GM12878 (cell line): ENCODE results near the gene CTNNBL1. TPM values are rescaled to one million over a fixed set of nuclear protein-coding genes. Genes with fewer than 3 reads are reported as not detected.

Experiments used
- ATAC-seq: fragments of 200-7000 bp; cut with Tn5 transposase; 3 replicates; pipeline ENCODE4 v1.9.1; 2020; ENCODE audit warnings: mild to moderate bottlenecking, moderate library complexity
- BruUV-seq: library from RNA; stranded (reverse); fragments of 400-500 nt; replicated peaks from 2 replicates; lab custom pipeline; 2021; lab: Mats Ljungman, UMichigan
- CTCF ChIA-PET: fragments of 300-600 bp; sonication (Branson Sonifier 250); formaldehyde crosslinking; extraction: SDS; loops from one replicate; lab custom pipeline; 2021; ENCODE audit warnings: inconsistent platforms; lab: Yijun Ruan, JAX
- POLR2A ChIA-PET: fragments of 350-600 bp; formaldehyde crosslinking; extraction: SDS; loops from one replicate; lab custom pipeline; 2021; ENCODE audit warnings: inconsistent platforms; lab: Charles Lee
- RAD21 ChIA-PET: fragments of 300-600 bp; sonication (Branson Sonifier 250); formaldehyde crosslinking; loops from one replicate; lab custom pipeline; 2023; ENCODE audit warnings: antibody characterized with exemption; ENCODE audit not compliant: unreplicated experiment; lab: Charles Lee
- SMC1A ChIA-PET: fragments of 300-600 bp; sonication (Branson Sonifier 250); formaldehyde crosslinking; loops from one replicate; lab custom pipeline; 2023; ENCODE audit not compliant: unreplicated experiment, uncharacterized antibody; lab: Charles Lee
- DNase-seq: peaks from one replicate; pipeline ENCODE4 v3.0.0-alpha.2; 2011; ENCODE audit warnings: low read depth, low spot score
- FAIRE-seq: peaks from 3 replicates; lab custom pipeline; 2011; peaks lifted over from hg19 to GRCh38; lab: Jason Lieb, UNC
- H2AFZ ChIP-seq: 2 replicates; pipeline ENCODE4 v1.6.0; 2011; ENCODE audit warnings: low read depth, low read length, control low read depth; ENCODE audit not compliant: control insufficient read depth
- H3K27ac ChIP-seq: 2 replicates; pipeline ENCODE4 v1.5.1; 2011; ENCODE audit warnings: control low read depth; ENCODE audit not compliant: control insufficient read depth, insufficient read depth
- H3K27me3 ChIP-seq, 2 experiments: replicated peaks in 1 of 2; 2 replicates each; pipeline versions ENCODE4 v1.6.0 to v1.6.1; 2011; ENCODE audit warnings: low read length in 1 of 2; ENCODE audit not compliant: control insufficient read depth in 2 of 2, insufficient read depth in 2 of 2
- H3K36me3 ChIP-seq, 2 experiments: 2 replicates each; pipeline ENCODE4 v1.5.1; 2011; ENCODE audit warnings: low read length in 1 of 2; ENCODE audit not compliant: control insufficient read depth in 2 of 2, insufficient read depth in 2 of 2
- H3K4me1 ChIP-seq: 2 replicates; pipeline ENCODE4 v1.6.1; 2011; ENCODE audit warnings: mild to moderate bottlenecking, low read length, moderate library complexity, mixed read lengths; ENCODE audit not compliant: control insufficient read depth, insufficient read depth
- H3K4me2 ChIP-seq: 2 replicates; pipeline ENCODE4 v1.6.0; 2011; ENCODE audit warnings: control low read depth; ENCODE audit not compliant: control insufficient read depth, insufficient read depth
- H3K4me3 ChIP-seq: fragments of 200-600 bp; sonication (generic); 2 replicates; pipeline ENCODE4 v1.5.1; 2016
- H3K79me2 ChIP-seq: 2 replicates; pipeline ENCODE4 v1.6.0; 2011; ENCODE audit warnings: low read length; ENCODE audit not compliant: control insufficient read depth, insufficient read depth
- H3K9ac ChIP-seq: 2 replicates; pipeline ENCODE4 v1.8.0; 2011; ENCODE audit warnings: low read length, control low read depth, mixed read lengths; ENCODE audit not compliant: control insufficient read depth, insufficient read depth
- H3K9me3 ChIP-seq: replicated peaks from 3 replicates; pipeline ENCODE4 v1.5.1; 2011; ENCODE audit warnings: mild to moderate bottlenecking, low read length; ENCODE audit not compliant: control insufficient read depth, insufficient read depth
- H4K20me1 ChIP-seq: 2 replicates; pipeline ENCODE4 v1.6.0; 2011; ENCODE audit not compliant: control insufficient read depth, insufficient read depth
- CREB1 ChIP-seq: IDR thresholded peaks from 2 replicates; pipeline ENCODE4 v1.6.1; 2012; ENCODE audit warnings: low read depth, mild to moderate bottlenecking, inconsistent platforms
- ETV6 ChIP-seq, 2 experiments: fragments of 450-650 bp in 1 of 2; IDR thresholded peaks in 1 of 2; conservative IDR thresholded peaks in 1 of 2; 2 replicates each; pipeline ENCODE4 v1.6.1; 2014; ENCODE audit warnings: antibody characterized with exemption in 1 of 2, borderline replicate concordance in 1 of 2, low read depth in 1 of 2, mild to moderate bottlenecking in 1 of 2, moderate library complexity in 1 of 2
- GABPA ChIP-seq: IDR thresholded peaks from 2 replicates; pipeline ENCODE4 v1.6.1; 2014; ENCODE audit warnings: antibody characterized with exemption, low read depth, mild to moderate bottlenecking, inconsistent platforms
- HDAC6 ChIP-seq: fragments of 200-600 bp; sonication (generic); IDR thresholded peaks from one replicate; pipeline ENCODE4 v1.8.0; 2017; ENCODE audit warnings: antibody characterized with exemption; ENCODE audit not compliant: unreplicated experiment
- MTA2 ChIP-seq: fragments of 450-650 bp; IDR thresholded peaks from 2 replicates; pipeline ENCODE4 v1.6.1; 2016; ENCODE audit warnings: low read depth, mild to moderate bottlenecking, moderate library complexity
- RB1 ChIP-seq: fragments of 450-650 bp; formaldehyde crosslinking; IDR thresholded peaks from 2 replicates; pipeline ENCODE4 v1.6.1; 2017; ENCODE audit warnings: mild to moderate bottlenecking, borderline replicate concordance
- SMAD5 ChIP-seq: IDR thresholded peaks from 2 replicates; pipeline ENCODE4 v1.6.1; 2016; ENCODE audit warnings: antibody characterized with exemption, low read depth
- SPI1 ChIP-seq: IDR thresholded peaks from 2 replicates; pipeline ENCODE4 v1.6.1; 2011; ENCODE audit warnings: low read depth, mild to moderate bottlenecking, low read length, moderate library complexity, borderline replicate concordance; ENCODE audit not compliant: insufficient read depth
- WGBS: methylation state at CpG from one replicate; pipeline ENCODE4 v1.1.6; 2016; ENCODE audit warnings: low lambda C conversion rate; ENCODE audit not compliant: insufficient replicate concordance, insufficient coverage; ENCODE audit errors: missing lambda C conversion rate; 5-methylcytosine and 5-hydroxymethylcytosine counted together
- in situ Hi-C: fragments of 300-500 bp; cut with MboI; formaldehyde crosslinking; loops from 9 replicates; pipeline ENCODE4 v1.14.3; 2018; ENCODE audit warnings: mixed read lengths
- intact Hi-C: fragments of 100-400 bp; cut with micrococcal nuclease; formaldehyde crosslinking; loops from one replicate; pipeline ENCODE4 v1.14.2; 2022; ENCODE audit not compliant: unreplicated experiment
- polyA plus RNA-seq, 11 experiments: library from polyadenylated mRNA; depleted of rRNA in 4 of 11; unstranded in 6 of 11; stranded (reverse) in 5 of 11; fragments of >200 nt; fragmentation: Nextera tagmentation in 4 of 11; fragmentation: Illumina TruSeq in 1 of 11; extraction: Ambion mirVana in 4 of 11; extraction: Trizol in 1 of 11; gene quantifications; 1 replicate in 1 of 11; 2 replicates in 10 of 11; pipeline versions ENCODE4 v1.2.1 to v1.2.3, GENCODE V29; 2011 to 2016; ENCODE audit warnings: inconsistent platforms in 2 of 11, missing spikeins in 2 of 11, low read depth in 1 of 11
- total RNA-seq, 4 experiments: library from RNA; depleted of rRNA in 3 of 4; stranded (reverse); fragments of >200 nt in 3 of 4; fragmentation: Illumina TruSeq in 1 of 4; extraction: Trizol in 1 of 4; gene quantifications; 2 replicates each; pipeline versions ENCODE4 v1.2.1 to v1.2.3, GENCODE V29; 2013 to 2021

Gene CTNNBL1
- total and polyA plus RNA-seq, 10 of the 15 experiments (the other 5 are each of a cell fraction or from before 2014, with no cell fraction given), result 43.1 to 102 (median 67.8) TPM

DNA sequence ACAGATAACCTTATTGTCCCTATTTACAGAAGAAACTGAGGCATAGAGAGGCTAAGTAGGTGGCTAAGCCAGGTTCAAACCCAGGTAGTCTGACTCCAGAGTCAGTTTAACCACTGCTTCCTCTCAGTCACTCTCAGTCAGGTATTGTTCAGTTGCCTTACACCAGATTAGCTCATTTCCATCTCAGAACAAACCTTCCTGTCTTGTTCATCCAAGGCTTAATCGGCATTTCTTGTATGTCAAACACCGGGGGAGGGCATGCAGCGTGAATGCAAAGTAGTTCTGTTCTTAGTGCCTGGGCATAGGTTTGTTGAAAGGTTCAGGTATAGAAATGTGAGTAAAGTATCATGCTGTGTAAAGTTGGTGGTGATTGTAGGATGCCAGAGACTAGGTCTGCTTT, 51.7 kb downstream of the CTNNBL1 start:
- SMC1A ChIA-PET, result no interaction called here
- ATAC-seq (no peak), DNase-seq (no peak), FAIRE-seq (no peak)
- H4K20me1 ChIP-seq, result no peaks in the 10 kb centered on the region
- no peaks in the 10 kb centered on the region for H3K4me1 ChIP-seq
- CTCF ChIA-PET, result no interaction called here
- 4% methylated on average over 3 of the region's 3 CpGs for WGBS
- H3K36me3 ChIP-seq, result peaks cover 0 to 19% of the 10 kb centered on the region in 2 experiments
- H3K79me2 ChIP-seq, result no peaks in the 10 kb centered on the region
- no peak overlapping the region for H2AFZ ChIP-seq
- H3K27ac ChIP-seq, result no peak overlapping the region
- intact Hi-C loops (no loop called here), in situ Hi-C loops (no loop called here)
- RAD21 ChIA-PET, result no interaction called here
- TF ChIP-seq CREB1 (0 out of 2 replicates have a peak, but pooled peaks have one; percentile 23), GABPA (0 out of 2 replicates have a peak, but pooled peaks have one; percentile 15), HDAC6 (no peak)
- no peak overlapping the region for H3K4me2 ChIP-seq
- BruUV-seq, result no TSS peak
- no peaks in the 10 kb centered on the region for H3K9me3 ChIP-seq
- H3K27me3 ChIP-seq, result no peaks in the 10 kb centered on the region
- POLR2A ChIA-PET, result no interaction called here
- no peak overlapping the region for H3K4me3 ChIP-seq
- H3K9ac ChIP-seq, result no peak overlapping the region

DNA sequence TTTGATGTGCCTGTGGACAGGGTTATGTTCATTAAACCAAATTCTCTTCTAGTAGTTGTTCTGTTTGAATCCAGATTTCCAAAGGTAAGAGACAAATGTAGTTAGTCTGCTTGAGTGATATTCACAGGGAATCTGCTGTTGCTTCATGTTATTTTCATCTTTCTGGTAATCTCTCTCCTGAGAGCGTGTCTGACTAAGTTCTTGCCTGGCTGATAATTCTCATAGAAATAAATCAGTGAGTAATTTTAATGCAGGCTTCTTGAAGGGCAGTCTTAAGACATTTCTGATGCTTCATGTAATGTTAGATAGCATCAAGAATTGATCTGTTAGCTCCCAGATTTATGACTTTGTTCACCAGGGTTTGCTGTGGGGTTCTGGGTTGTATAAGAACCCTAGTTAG, 54.2 kb downstream of the CTNNBL1 start:
- no peaks in the 10 kb centered on the region for H3K4me1 ChIP-seq
- TF ChIP-seq RB1 (no peak), MTA2 (no peak), SMAD5 (no peak), SPI1 (no peak), ETV6 (conservative IDR thresholded peaks at IDR 0.05 in 1 of 2, IDR thresholded peaks at IDR 0.05 in 1 of 2; ENCODE audit: borderline replicate concordance in 1 of 2, low read depth in 1 of 2) (no peak)
- no peak overlapping the region for H2AFZ ChIP-seq
- H3K9me3 ChIP-seq, result no peaks in the 10 kb centered on the region
- no peak for FAIRE-seq
- intact Hi-C loops, result no loop called here
- CTCF ChIA-PET, result no interaction called here
- no peak overlapping the region for H3K27ac ChIP-seq
- RAD21 ChIA-PET, result no interaction called here
- no TSS peak for BruUV-seq
- H3K79me2 ChIP-seq, result no peaks in the 10 kb centered on the region
- 8% methylated on average over 1 of the region's 1 CpG for WGBS
- no peak for DNase-seq
- H3K9ac ChIP-seq, result no peak overlapping the region
- H3K4me3 ChIP-seq, result no peak overlapping the region
- no peaks in the 10 kb centered on the region for H3K27me3 ChIP-seq
- POLR2A ChIA-PET, result no interaction called here
- SMC1A ChIA-PET, result interaction anchor here (1.3 kb wide), 1 partner anchor 117 kb away, joined by 3 read pairs; no protein-coding TSS in a partner anchor
- no peak overlapping the region for H3K4me2 ChIP-seq
- ATAC-seq, result no peak
- in situ Hi-C loops, result no loop called here
- H3K36me3 ChIP-seq, result peaks cover 0 to 26% of the 10 kb centered on the region in 2 experiments
- H4K20me1 ChIP-seq, result no peaks in the 10 kb centered on the region
